VCaP (cell line): ENCODE data around the gene OR4D1.
"Not testable (repeated sequence)": the region's sequence is repeated elsewhere in the genome, so short reads cannot be mapped to it uniquely, and the experiment has no call there.

Source experiments
- H3K27ac ChIP-seq: fragments of 450-650 bp; 2 replicates; pipeline ENCODE4 v1.5.1; 2017
- CTCF ChIP-seq: fragments of 450-650 bp; conservative IDR thresholded peaks from 2 replicates; pipeline ENCODE4 v1.5.1; 2017; ENCODE audit warnings: mild to moderate bottlenecking, moderate library complexity

Gene OR4D1

GRCh38 chr17:58136669-58137279, 11.4 kb upstream of the OR4D1 start:
- H3K27ac ChIP-seq: no peak overlapping the region
- TF ChIP-seq CTCF: peak; percentile 83

GRCh38 chr17:58141505-58141904, 6.7 kb upstream of the OR4D1 start:
- no peak for TF ChIP-seq CTCF
- no peak overlapping the region for H3K27ac ChIP-seq

- H3K27ac ChIP-seq: not testable (repeated sequence)
Measured at GRCh38 chr17:58143335-58143734, 4.8 kb upstream of the OR4D1 start.

- TF ChIP-seq CTCF: no peak
Measured at GRCh38 chr17:58144801-58145200, 3.4 kb upstream of the OR4D1 start.

GRCh38 chr17:58148609-58149008, 425 bp downstream of the OR4D1 start:
- no peak for TF ChIP-seq CTCF

More at GRCh38 chr17:58144801-58145200, 3.4 kb upstream of the OR4D1 start:
- no peak overlapping the region for H3K27ac ChIP-seq

GRCh38 chr17:58150394-58150793, 2.2 kb downstream of the OR4D1 start:
- TF ChIP-seq CTCF: no peak

More at GRCh38 chr17:58148609-58149008, 425 bp downstream of the OR4D1 start:
- no peak overlapping the region for H3K27ac ChIP-seq

GRCh38 chr17:58153046-58153445, 4.9 kb downstream of the OR4D1 start:
- no peak overlapping the region for H3K27ac ChIP-seq

More at GRCh38 chr17:58150394-58150793, 2.2 kb downstream of the OR4D1 start:
- H3K27ac ChIP-seq: no peak overlapping the region

More at GRCh38 chr17:58153046-58153445, 4.9 kb downstream of the OR4D1 start:
- no peak for TF ChIP-seq CTCF
